ENCODE data around the gene MAPK6.
A peak's percentile ranks its signal among the peaks of the same experiment; 100 is the strongest.
"Not testable (repeated sequence)": the region's sequence is repeated elsewhere in the genome, so short reads cannot be mapped to it uniquely, and the experiment has no call there.

MAPK6 gene

GRCh38 chr15:52018693-52019393 is at the start of gene MAPK6:
MAPK6 (plus strand) TSS chr15:52019219; CDS start chr15:52046461, 27,242 bp downstream.
- DNase-seq (ENCODE audit: low read depth), result peak; percentile 90

- peak; percentile 34 for DNase-seq (ENCODE audit: low read depth)
These were observed 49.3 kb upstream of the MAPK6 start for GRCh38 chr15:51969728-51970127.

- no peak for DNase-seq (ENCODE audit: low read depth)
These were observed 48.7 kb upstream of the MAPK6 start for GRCh38 chr15:51970132-51970817.

- no peak for DNase-seq (ENCODE audit: low read depth)
These were observed 48.0 kb upstream of the MAPK6 start for GRCh38 chr15:51971032-51971374.

GRCh38 chr15:51971375-51972133 is 47.5 kb upstream of the MAPK6 start, which contains the start of gene LEO1:
LEO1 (minus strand) TSS chr15:51971778; CDS start chr15:51971745, 33 bp downstream.
- peak; percentile 99 for DNase-seq (ENCODE audit: low read depth)

GRCh38 chr15:51973220-51973619 is 45.8 kb upstream of the MAPK6 start:
- DNase-seq (ENCODE audit: low read depth), result no peak

- no peak for DNase-seq (ENCODE audit: low read depth)
These were observed 45.2 kb upstream of the MAPK6 start for GRCh38 chr15:51973775-51974174.

GRCh38 chr15:51982013-51982769 is 36.8 kb upstream of the MAPK6 start:
- peak; percentile 83 for DNase-seq (ENCODE audit: low read depth)

GRCh38 chr15:51982770-51983103 is 36.3 kb upstream of the MAPK6 start:
- no peak for DNase-seq (ENCODE audit: low read depth)

GRCh38 chr15:51991141-51991540 is 27.9 kb upstream of the MAPK6 start:
- DNase-seq (ENCODE audit: low read depth), result no peak

- peak; percentile 52 for DNase-seq (ENCODE audit: low read depth)
These were observed 26.1 kb upstream of the MAPK6 start for GRCh38 chr15:51992953-51993352.

- no peak for DNase-seq (ENCODE audit: low read depth)
These were observed 16.7 kb upstream of the MAPK6 start for GRCh38 chr15:52002351-52002750.

- DNase-seq (ENCODE audit: low read depth), result not testable (repeated sequence)
These were observed 15.9 kb upstream of the MAPK6 start for GRCh38 chr15:52003089-52003488.

GRCh38 chr15:52003710-52004109 is 15.3 kb upstream of the MAPK6 start:
- no peak for DNase-seq (ENCODE audit: low read depth)

- no peak for DNase-seq (ENCODE audit: low read depth)
These were observed 14.2 kb upstream of the MAPK6 start for GRCh38 chr15:52004806-52005205.

- DNase-seq (ENCODE audit: low read depth), result peak; percentile 85
These were observed 13.0 kb upstream of the MAPK6 start for GRCh38 chr15:52005748-52006701.

GRCh38 chr15:52006702-52007340 is 12.2 kb upstream of the MAPK6 start:
- no peak for DNase-seq (ENCODE audit: low read depth)

GRCh38 chr15:52008359-52008697 is 10.7 kb upstream of the MAPK6 start:
- no peak for DNase-seq (ENCODE audit: low read depth)

GRCh38 chr15:52008698-52009434 is 10.2 kb upstream of the MAPK6 start:
- DNase-seq (ENCODE audit: low read depth), result no peak

Data from iris pigment epithelial cell (primary cell).